ENCODE results near the gene SLC34A1.
A peak's percentile ranks its signal among the peaks of the same experiment; 100 is the strongest.

SLC34A1 gene

GRCh38 chr5:177430140-177430951 is 46.1 kb downstream of the SLC34A1 start:
- DNase-seq (ENCODE audit: low read depth in 1 of 2, low spot score in 1 of 2), result no peak

- no peak for DNase-seq (ENCODE audit: low read depth in 1 of 2, low spot score in 1 of 2)
Measured at GRCh38 chr5:177430972-177431316, 46.7 kb downstream of the SLC34A1 start.

- DNase-seq (ENCODE audit: low read depth in 1 of 2, low spot score in 1 of 2), result peak; percentile 39 to 51
Measured at GRCh38 chr5:177431317-177432142, 47.3 kb downstream of the SLC34A1 start.

GRCh38 chr5:177432143-177432838 is 48.1 kb downstream of the SLC34A1 start:
- DNase-seq (ENCODE audit: low read depth in 1 of 2, low spot score in 1 of 2), result no peak

- no peak for DNase-seq (ENCODE audit: low read depth in 1 of 2, low spot score in 1 of 2)
Measured at GRCh38 chr5:177432839-177433657, 48.8 kb downstream of the SLC34A1 start.

- DNase-seq (ENCODE audit: low read depth in 1 of 2, low spot score in 1 of 2), result no peak
Measured at GRCh38 chr5:177433658-177434217, 49.5 kb downstream of the SLC34A1 start.

- no peak for DNase-seq (ENCODE audit: low read depth in 1 of 2, low spot score in 1 of 2)
Measured at GRCh38 chr5:177434437-177434836, 50.2 kb downstream of the SLC34A1 start.

GRCh38 chr5:177434942-177435738 is 50.9 kb downstream of the SLC34A1 start:
- no peak for DNase-seq (ENCODE audit: low read depth in 1 of 2, low spot score in 1 of 2)

- no peak for DNase-seq (ENCODE audit: low read depth in 1 of 2, low spot score in 1 of 2)
Measured at GRCh38 chr5:177435847-177436536, 51.8 kb downstream of the SLC34A1 start.

GRCh38 chr5:177437623-177438022 is 53.4 kb downstream of the SLC34A1 start:
- no peak for DNase-seq (ENCODE audit: low read depth in 1 of 2, low spot score in 1 of 2)

- no peak for DNase-seq (ENCODE audit: low read depth in 1 of 2, low spot score in 1 of 2)
Measured at GRCh38 chr5:177438468-177438867, 54.2 kb downstream of the SLC34A1 start.

GRCh38 chr5:177439518-177440053 is 55.4 kb downstream of the SLC34A1 start:
- DNase-seq (ENCODE audit: low read depth in 1 of 2, low spot score in 1 of 2), result no peak

- DNase-seq (ENCODE audit: low read depth in 1 of 2, low spot score in 1 of 2), result no peak
Measured at GRCh38 chr5:177440211-177440989, 56.2 kb downstream of the SLC34A1 start.

GRCh38 chr5:177440990-177441780 is 57.0 kb downstream of the SLC34A1 start:
- DNase-seq (ENCODE audit: low read depth in 1 of 2, low spot score in 1 of 2), result no peak

- DNase-seq (ENCODE audit: low read depth in 1 of 2, low spot score in 1 of 2), result no peak
Measured at GRCh38 chr5:177442066-177442826, 58.0 kb downstream of the SLC34A1 start.

GRCh38 chr5:177443144-177443983 is 59.1 kb downstream of the SLC34A1 start:
- no peak for DNase-seq (ENCODE audit: low read depth in 1 of 2, low spot score in 1 of 2)
